HCEC 1CT (cell line): ENCODE data around the gene CCDC33.

ENCODE experiments used
- DNase-seq: peaks from one replicate; pipeline ENCODE4 v3.0.0-alpha.2; 2017

Gene CCDC33

GRCh38 chr15:74384881-74385643 is 148.9 kb downstream of the CCDC33 start:
- DNase-seq = no peak

- no peak for DNase-seq
These were observed 149.6 kb downstream of the CCDC33 start for GRCh38 chr15:74385733-74386132.
